PC-3 (cell line): ENCODE results near the gene PHRF1. TPM values are rescaled to one million over a fixed set of nuclear protein-coding genes. Genes with fewer than 3 reads are reported as not detected.

ENCODE experiments used
- ATAC-seq: fragments of 200-7000 bp; cut with Tn5 transposase; 2 replicates; pipeline ENCODE4 v1.9.1; 2020; ENCODE audit warnings: mild to moderate bottlenecking, moderate library complexity
- BruUV-seq: library from RNA; stranded (reverse); fragments of 400-500 nt; replicated peaks from 2 replicates; lab custom pipeline; 2021; lab: Mats Ljungman, UMichigan
- CTCF ChIA-PET: fragments of 300-600 bp; sonication (Branson Sonifier 250); formaldehyde crosslinking; loops from one replicate; lab custom pipeline; 2022; ENCODE audit warnings: antibody characterized with exemption; lab: Charles Lee
- POLR2A ChIA-PET: fragments of 300-600 bp; sonication (Branson Sonifier 250); formaldehyde crosslinking; loops from one replicate; lab custom pipeline; 2022; ENCODE audit warnings: antibody characterized with exemption; ENCODE audit not compliant: unreplicated experiment; lab: Charles Lee
- DNase-seq: peaks from one replicate; pipeline ENCODE4 v3.0.0-alpha.2; 2015
- H2AFZ ChIP-seq: fragments of 300-600 bp; sonication (generic); 2 replicates; pipeline ENCODE4 v1.6.0; 2016; ENCODE audit warnings: antibody characterized with exemption, low read length
- H3F3A ChIP-seq: fragments of 300-600 bp; sonication (generic); one replicate; pipeline ENCODE4 v1.6.0; 2017; ENCODE audit warnings: antibody characterized with exemption, low read length, control low read depth, mild to moderate bottlenecking; ENCODE audit not compliant: unreplicated experiment
- H3K27ac ChIP-seq: fragments of 300-600 bp; sonication (generic); 2 replicates; pipeline ENCODE4 v1.5.1; 2016; ENCODE audit warnings: mild to moderate bottlenecking, low read length
- H3K27me3 ChIP-seq: fragments of 300-600 bp; sonication (generic); 2 replicates; pipeline ENCODE4 v1.6.1; 2016; ENCODE audit warnings: low read length, mixed read lengths
- H3K36me3 ChIP-seq: fragments of 300-600 bp; sonication (generic); 2 replicates; pipeline ENCODE4 v1.6.1; 2016; ENCODE audit warnings: low read depth, mixed run types, low read length, mixed read lengths
- H3K4me1 ChIP-seq: fragments of 300-600 bp; sonication (generic); 2 replicates; pipeline ENCODE4 v1.5.1; 2016; ENCODE audit warnings: low read length; ENCODE audit not compliant: insufficient read depth
- H3K4me2 ChIP-seq: fragments of 300-600 bp; sonication (generic); 2 replicates; pipeline ENCODE4 v1.6.0; 2016; ENCODE audit warnings: low read length
- H3K4me3 ChIP-seq: fragments of 300-600 bp; sonication (generic); 2 replicates; pipeline ENCODE4 v1.5.1; 2016; ENCODE audit warnings: mild to moderate bottlenecking, low read length, mixed read lengths
- H3K79me2 ChIP-seq: fragments of 300-600 bp; sonication (generic); 2 replicates; pipeline ENCODE4 v1.6.1; 2017; ENCODE audit warnings: low read length, mixed read lengths
- H3K9ac ChIP-seq: fragments of 300-600 bp; sonication (generic); 2 replicates; pipeline ENCODE4 v1.6.0; 2016; ENCODE audit warnings: mild to moderate bottlenecking, low read length
- H3K9me2 ChIP-seq: fragments of 300-600 bp; sonication (generic); replicated peaks from 2 replicates; pipeline ENCODE4 v1.6.1; 2016; ENCODE audit warnings: mixed run types, low read length, mixed read lengths
- H3K9me3 ChIP-seq: fragments of 300-600 bp; sonication (generic); 2 replicates; pipeline ENCODE4 v1.6.1; 2016; ENCODE audit warnings: low read length, mixed read lengths
- H4K20me1 ChIP-seq: fragments of 300-600 bp; sonication (generic); 2 replicates; pipeline ENCODE4 v1.6.1; 2016; ENCODE audit warnings: low read length, mixed read lengths
- CTCF ChIP-seq: fragments of 300-600 bp; sonication (generic); conservative IDR thresholded peaks from 2 replicates; pipeline ENCODE4 v1.5.1; 2017; ENCODE audit warnings: antibody characterized with exemption, low read depth, mild to moderate bottlenecking, low read length
- EZH2 ChIP-seq: fragments of 300-600 bp; sonication (generic); IDR thresholded peaks from one replicate; pipeline ENCODE4 v1.6.1; 2017; ENCODE audit warnings: antibody characterized with exemption, mild to moderate bottlenecking, low read length; ENCODE audit not compliant: unreplicated experiment
- EZH2phosphoT487 ChIP-seq: fragments of 300-600 bp; sonication (generic); IDR thresholded peaks from 2 replicates; pipeline ENCODE4 v1.6.1; 2018; ENCODE audit warnings: mild to moderate bottlenecking, antibody characterized with exemption, low read length, borderline replicate concordance
- intact Hi-C: fragments of 100-400 bp; cut with micrococcal nuclease; formaldehyde crosslinking; loops from 2 replicates; pipeline ENCODE4 v1.9.0; 2023
- total RNA-seq: library from RNA; depleted of rRNA; stranded (reverse); fragments of >200 nt; gene quantifications from 2 replicates; pipeline ENCODE4 v1.2.3, GENCODE V29; 2014

The PHRF1 gene
- total RNA-seq, 1 experiment from 2014 or later = 41.4 TPM

- CTCF ChIA-PET = interaction anchor here (0.7 kb wide), 1 partner anchor 21 kb away, joined by 4 read pairs; no protein-coding TSS in a partner anchor
- Histone ChIP-seq H3K27ac (no peak overlapping the region), H3K9me2 (no peaks in the 10 kb centered on the region), H3F3A (no peaks in the 10 kb centered on the region), H3K36me3 (peaks cover 8% of the 10 kb centered on the region; the same call in 1 of the 2 replicates), H3K4me2 (peak overlapping the region; percentile 90), H3K9ac (peak overlapping the region; percentile 98), H3K79me2 (peaks cover 67% of the 10 kb centered on the region), H2AFZ (no peak overlapping the region), H3K27me3 (no peaks in the 10 kb centered on the region), H4K20me1 (peaks cover 48% of the 10 kb centered on the region), H3K4me1 (peaks cover 24% of the 10 kb centered on the region), H3K4me3 (peak overlapping the region; percentile 79), H3K9me3 (no peaks in the 10 kb centered on the region)
- intact Hi-C loops = loop anchor here (2.0 kb wide), 1 partner anchor 40 kb away; the partner anchor contains the start of gene LRRC56
- POLR2A ChIA-PET = no interaction called here
- ATAC-seq (no peak), DNase-seq (no peak)
- TSS peak; percentile 57 for BruUV-seq
- TF ChIP-seq CTCF (no peak), EZH2 (no peak), EZH2phosphoT487 (no peak)
Measured at GRCh38 chr11:576811-577610, 741 bp downstream of the PHRF1 start.

DNA sequence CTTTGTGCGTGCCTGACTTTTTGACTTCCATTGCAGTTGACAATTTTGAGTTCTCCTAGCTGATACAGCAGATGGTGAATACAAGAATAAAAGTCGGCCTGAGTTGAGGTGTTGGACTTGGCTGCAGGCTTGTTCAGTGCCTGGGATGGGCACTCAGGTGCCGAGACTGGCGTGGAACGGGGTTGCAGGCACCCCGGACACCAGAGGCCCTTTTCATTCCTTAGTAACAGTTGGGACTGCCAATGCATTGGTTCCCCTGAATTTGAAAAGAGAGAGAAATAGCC is 1.3 kb downstream of the PHRF1 start:
- H3K4me3 ChIP-seq = peak overlapping the region; percentile 79
- BruUV-seq = no TSS peak
- CTCF ChIA-PET = no interaction called here
- no peak overlapping the region for H3K27ac ChIP-seq
- peaks cover 24% of the 10 kb centered on the region for H3K4me1 ChIP-seq
- POLR2A ChIA-PET = no interaction called here
- intact Hi-C loops = loop anchor here (2.0 kb wide), 1 partner anchor 41 kb away; the partner anchor contains the start of gene LRRC56
- H3K9ac ChIP-seq = peak overlapping the region; percentile 98
- DNase-seq (no peak), ATAC-seq (no peak)
- H2AFZ ChIP-seq = no peak overlapping the region
- H4K20me1 ChIP-seq = peaks cover 48% of the 10 kb centered on the region
- H3K79me2 ChIP-seq = peaks cover 70% of the 10 kb centered on the region
- H3K9me2 ChIP-seq = no peaks in the 10 kb centered on the region
- peaks cover 8% of the 10 kb centered on the region; the same call in 1 of the 2 replicates for H3K36me3 ChIP-seq
- H3K27me3 ChIP-seq = no peaks in the 10 kb centered on the region
- TF ChIP-seq EZH2 (no peak), EZH2phosphoT487 (no peak), CTCF (no peak)
- peak overlapping the region; percentile 90 for H3K4me2 ChIP-seq
- no peaks in the 10 kb centered on the region for H3F3A ChIP-seq
- H3K9me3 ChIP-seq = no peaks in the 10 kb centered on the region
